ENCODE results near the gene TBC1D28.
"Not testable (repeated sequence)": the region's sequence is repeated elsewhere in the genome, so short reads cannot be mapped to it uniquely, and the experiment has no call there.

The TBC1D28 gene

DNA sequence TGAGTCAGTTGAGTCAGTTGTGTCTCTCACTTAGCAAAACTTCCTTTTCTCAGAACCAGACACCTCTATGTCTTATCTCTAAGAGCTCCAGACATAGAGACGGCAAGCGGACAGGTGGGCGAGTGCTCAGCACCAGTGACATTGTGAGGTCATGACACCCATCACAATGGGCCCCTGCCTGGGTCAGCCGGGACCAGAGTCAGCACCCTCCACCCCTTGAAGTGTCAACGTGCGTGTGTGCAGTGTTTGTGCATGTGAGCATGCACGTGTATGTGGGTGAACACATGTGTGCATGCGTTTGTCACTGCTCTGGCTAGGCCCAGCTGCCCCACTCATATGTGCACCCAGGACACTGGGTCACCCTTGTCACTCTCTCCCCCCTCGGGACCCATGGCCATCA lies at the start of gene TBC1D28:
TBC1D28 (minus strand) TSS at position 101 of the 400 bp plus-strand sequence. CDS start 3,039 bp downstream, outside the sequence.
- not testable (repeated sequence) for FAIRE-seq

DNA sequence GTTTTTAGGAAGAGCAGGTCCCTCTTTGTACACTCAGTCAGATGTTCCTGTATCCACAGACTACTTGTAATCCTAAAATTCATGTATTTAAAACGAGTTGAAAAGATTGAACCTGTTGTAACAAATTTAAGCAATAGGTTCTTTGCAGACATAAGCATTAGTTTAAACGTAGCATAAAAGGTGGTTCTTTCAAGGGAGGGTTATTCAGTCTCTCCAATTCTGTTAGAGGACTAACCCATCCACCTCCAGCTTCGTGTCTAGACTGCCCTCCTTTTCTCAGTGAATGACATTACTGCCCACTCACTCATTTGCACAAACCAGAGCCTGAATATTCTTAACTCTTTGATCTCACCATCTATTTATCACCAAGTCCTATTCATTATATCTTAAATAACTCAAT lies 38.5 kb upstream of the TBC1D28 start:
- not testable (repeated sequence) for FAIRE-seq

DNA sequence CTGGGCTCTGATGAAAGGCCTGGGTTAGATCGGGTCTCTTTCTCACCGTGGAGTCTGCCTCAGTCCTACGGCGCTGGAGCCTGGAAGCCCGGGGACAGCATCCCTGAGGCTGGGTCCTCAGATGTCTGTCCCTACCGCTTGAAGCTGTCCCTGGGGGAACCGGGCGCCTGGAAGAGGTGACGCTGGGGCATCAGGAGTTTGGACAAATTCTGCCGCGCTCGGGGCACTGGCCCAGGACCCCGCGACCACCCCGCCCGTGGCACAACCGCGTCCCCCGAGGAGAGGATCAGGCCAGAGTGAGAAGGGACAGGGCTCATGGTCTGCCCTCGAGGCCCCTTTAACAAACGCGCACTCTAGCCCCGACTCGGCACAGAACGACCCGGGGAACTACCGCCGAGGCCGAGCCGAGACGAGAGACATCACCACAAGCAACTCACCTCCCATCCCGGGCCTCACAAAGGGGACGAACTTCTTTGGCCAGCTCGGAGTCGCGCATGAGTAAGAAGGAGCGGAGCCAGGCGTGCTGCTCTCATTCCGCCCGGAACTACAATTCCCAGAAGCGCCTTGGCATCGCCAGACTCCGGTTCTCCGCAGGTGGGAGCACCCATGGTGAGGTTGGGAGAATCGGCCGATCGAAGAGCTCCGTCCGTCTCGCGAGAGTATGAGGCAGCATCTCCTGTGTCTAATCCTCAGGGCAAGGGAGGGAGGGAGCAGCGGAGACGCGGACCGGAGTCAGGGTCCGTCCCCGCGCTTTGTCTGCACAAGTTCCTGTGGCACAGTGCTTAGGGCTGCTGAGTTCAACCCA lies 37.8 kb upstream of the TBC1D28 start, which contains the start of gene FOXO3B:
FOXO3B (minus strand) TSS at position 548 of the 805 bp plus-strand sequence. CDS start 663 bp downstream, outside the sequence.
- FAIRE-seq = peak; percentile 37

DNA sequence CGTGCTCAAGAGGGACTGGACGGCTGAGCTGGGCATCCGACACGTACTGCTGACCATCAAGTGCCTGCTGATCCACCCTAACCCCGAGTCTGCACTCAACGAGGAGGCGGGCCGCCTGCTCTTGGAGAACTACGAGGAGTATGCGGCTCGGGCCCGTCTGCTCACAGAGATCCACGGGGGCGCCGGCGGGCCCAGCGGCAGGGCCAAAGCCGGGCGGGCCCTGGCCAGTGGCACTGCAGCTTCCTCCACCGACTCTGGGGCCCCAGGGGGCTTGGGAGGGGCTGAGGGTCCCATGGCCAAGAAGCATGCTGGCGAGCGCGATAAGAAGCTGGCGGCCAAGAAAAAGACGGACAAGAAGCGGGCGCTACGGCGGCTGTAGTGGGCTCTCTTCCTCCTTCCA lies 33.2 kb upstream of the TBC1D28 start:
- not testable (repeated sequence) for FAIRE-seq

- not testable (repeated sequence) for FAIRE-seq
Measured at GRCh38 chr17:18676928-18677327, 32.7 kb upstream of the TBC1D28 start.

DNA sequence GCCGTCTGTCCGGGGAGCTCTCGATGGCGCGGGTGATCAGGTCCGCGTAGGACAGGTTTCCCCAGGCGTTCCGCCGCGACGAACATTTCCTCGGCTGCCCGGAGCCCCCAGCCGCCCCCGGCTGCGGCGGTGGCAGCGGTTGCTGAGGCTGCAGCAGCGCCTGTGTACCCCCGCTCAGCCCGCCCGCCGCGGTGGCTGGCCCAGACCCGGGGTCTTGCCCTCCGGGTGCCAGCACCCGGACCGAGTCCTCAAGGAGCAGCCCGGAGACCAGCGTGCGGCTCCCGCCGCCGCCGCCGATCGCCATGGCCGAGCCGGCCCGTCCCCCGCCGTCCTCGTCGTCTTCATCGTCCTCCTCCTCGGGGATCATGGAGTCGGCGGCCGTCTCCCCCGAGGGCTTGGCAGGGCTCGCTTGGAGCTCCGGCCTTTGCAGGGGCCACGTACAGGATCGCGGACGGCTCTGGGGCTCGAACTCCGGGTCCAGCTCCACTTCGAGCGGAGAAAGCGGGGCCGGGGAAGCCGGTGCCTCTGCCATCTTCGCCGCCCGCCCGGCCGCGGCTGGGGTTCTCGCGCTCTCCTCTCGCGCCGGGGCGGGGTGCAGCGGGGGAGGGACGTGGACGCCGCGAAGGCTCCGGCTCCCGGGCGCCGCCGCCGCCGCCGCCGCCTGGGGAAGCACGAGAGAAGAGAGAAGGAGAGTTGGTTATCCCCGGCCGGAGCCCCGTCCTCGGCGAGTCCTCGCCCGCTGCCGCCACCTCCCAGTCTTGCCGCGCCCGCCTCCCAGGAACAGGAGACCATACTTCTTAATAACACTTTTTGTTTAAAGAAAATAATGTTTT lies 28.4 kb upstream of the TBC1D28 start:
- not testable (repeated sequence) for FAIRE-seq

- FAIRE-seq = not testable (repeated sequence)
Measured at GRCh38 chr17:18668625-18669024, 24.4 kb upstream of the TBC1D28 start.

GRCh38 chr17:18667535-18667934 lies 23.3 kb upstream of the TBC1D28 start:
- FAIRE-seq = not testable (repeated sequence)

DNA sequence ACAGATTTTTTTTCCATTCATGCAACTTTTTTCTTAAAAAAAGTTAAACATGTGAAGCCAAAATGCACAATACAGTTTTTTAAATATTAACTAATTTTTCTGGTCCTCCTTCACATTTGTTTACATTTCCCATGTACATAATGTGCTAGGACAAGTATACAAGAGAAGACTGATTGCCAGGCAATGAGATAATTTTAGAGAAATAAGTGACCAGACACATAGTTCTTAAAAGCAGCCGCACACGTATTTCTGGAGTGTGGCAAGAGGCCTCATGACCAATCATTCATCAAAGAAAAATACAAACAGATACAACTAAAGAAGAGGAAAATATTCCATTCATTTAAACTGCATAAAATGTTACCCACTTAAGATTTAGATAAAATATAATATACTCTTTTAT lies 22.1 kb upstream of the TBC1D28 start:
- FAIRE-seq = not testable (repeated sequence)

GRCh38 chr17:18661924-18662624 lies 17.9 kb upstream of the TBC1D28 start:
- FAIRE-seq = peak; percentile 5

GRCh38 chr17:18650094-18650493 lies 5.9 kb upstream of the TBC1D28 start:
- not testable (repeated sequence) for FAIRE-seq

DNA sequence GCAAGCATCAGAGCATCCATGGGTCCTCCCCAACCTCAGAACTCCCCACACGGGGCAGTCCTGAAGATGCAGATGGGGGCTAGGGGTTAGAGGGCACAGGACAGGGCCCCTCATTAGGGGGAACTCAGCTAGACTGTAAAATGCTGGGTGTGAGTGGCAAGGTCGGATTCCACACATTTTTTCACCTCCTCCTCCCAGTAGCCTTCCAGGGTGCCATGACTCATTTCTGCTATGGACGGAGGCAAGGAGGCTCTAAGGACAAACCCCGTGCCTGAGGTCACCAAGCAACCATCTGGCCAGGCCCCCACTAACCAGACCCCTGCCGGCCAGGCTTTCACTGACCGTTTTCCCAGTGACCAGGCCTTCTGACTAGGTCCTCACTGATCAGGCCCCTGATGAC lies 1.1 kb downstream of the TBC1D28 start:
- FAIRE-seq = not testable (repeated sequence)

- FAIRE-seq = not testable (repeated sequence)
Measured at GRCh38 chr17:18638357-18638756, 5.8 kb downstream of the TBC1D28 start.

GRCh38 chr17:18636237-18636636 lies 8.0 kb downstream of the TBC1D28 start:
- not testable (repeated sequence) for FAIRE-seq

GRCh38 chr17:18635773-18636172 lies 8.4 kb downstream of the TBC1D28 start:
- FAIRE-seq = not testable (repeated sequence)

DNA sequence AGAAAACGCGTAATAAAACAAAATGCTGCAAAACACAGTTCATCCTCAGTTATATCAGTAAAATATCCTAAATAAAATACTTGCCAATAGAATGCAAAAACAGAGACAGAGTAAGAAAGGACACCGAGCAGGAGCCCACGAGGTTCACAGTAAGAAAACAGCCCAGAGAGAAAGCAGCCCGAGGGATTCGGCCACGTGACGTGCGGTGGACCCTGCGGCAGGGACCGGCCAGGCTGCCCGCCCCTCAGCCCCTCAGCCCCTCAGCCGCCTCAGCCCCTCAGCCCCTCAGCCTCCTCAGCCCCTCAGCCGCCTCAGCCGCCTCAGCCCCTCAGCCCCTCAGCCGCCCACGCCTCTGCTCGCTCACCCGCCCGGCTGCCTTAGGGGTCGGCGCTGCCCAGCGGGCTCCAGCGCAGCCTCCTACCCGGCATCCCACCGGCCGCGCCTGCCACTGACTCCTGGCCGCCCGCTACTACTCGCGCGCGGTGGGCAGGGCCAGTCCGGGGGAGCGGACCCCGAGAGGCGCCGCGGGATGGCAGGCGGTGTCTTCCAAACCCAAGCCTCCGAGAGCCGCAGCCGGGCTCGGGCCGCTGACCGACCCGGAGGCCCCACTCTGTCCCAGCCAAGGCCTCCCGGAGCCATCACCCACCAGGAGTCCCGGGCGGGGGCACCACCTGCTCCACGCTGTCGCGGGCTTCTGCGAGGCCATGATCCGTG lies 9.5 kb downstream of the TBC1D28 start:
- FAIRE-seq = not testable (repeated sequence)

- FAIRE-seq = no peak
Measured at GRCh38 chr17:18626152-18626870, 17.9 kb downstream of the TBC1D28 start.

- FAIRE-seq = not testable (repeated sequence)
Measured at GRCh38 chr17:18625509-18626104, 18.6 kb downstream of the TBC1D28 start.

DNA sequence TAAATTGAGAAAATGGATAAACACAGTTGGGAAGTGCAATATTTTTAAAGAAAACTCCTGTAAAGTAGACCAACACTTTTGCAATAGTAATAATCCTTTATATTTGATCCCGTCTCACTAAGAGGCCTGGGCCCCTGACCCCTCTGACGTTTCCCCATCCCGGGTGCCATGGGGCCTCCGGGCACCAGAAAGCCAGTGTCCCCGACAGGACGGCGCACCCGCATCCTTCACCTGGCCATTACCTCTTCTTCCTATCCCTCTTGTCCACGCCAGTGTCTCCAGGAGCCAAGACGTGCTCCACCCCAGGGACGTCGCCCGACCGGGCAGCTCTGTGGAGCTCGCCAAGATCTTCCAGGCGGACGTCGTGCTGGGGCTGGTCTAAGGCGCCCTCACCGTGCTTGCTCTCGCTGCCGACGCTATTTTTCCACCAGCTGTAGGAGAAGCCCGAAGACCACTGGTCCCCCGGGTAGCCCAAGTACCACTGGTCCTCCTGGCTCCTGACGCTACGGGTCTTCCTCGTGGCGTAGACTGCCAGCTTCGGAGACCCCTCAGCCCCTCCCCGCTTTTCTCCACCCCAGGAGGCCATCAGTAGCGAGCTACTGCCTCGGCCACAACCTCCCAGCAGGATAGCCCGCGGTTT lies 19.2 kb downstream of the TBC1D28 start:
- FAIRE-seq = not testable (repeated sequence)

DNA sequence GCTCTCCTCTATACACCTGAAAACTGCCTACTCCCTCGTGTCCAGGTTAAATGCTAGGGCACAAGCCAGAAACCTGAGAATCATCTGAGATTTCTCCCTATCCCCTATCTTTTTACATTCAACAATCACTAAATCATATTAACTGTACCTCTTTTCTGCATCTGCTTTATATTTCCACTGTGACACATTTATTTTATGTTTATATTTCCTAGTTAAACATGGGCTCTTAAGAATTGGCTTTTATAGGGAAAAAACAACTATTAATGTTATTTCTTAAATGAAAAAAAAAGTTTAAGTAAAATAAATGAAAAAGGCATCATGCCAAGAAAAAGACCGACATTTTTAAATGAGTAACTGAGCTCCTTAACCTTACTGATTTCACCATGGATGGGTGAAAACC lies 26.6 kb downstream of the TBC1D28 start:
- FAIRE-seq = not testable (repeated sequence)

Data from TTC549 (cell line).